GM18505 (cell line): ENCODE data around the gene SPRN.
"Not testable (repeated sequence)": the region's sequence is repeated elsewhere in the genome, so short reads cannot be mapped to it uniquely, and the experiment has no call there.

Experiments
- ATAC-seq: cut with Tn5 transposase; IDR thresholded peaks from one replicate; pipeline ENCODE4 v1.9.1; 2021; ENCODE audit not compliant: unreplicated experiment
- POLR2A ChIP-seq: IDR thresholded peaks from 4 replicates; pipeline ENCODE4 v1.6.1; 2011; ENCODE audit warnings: borderline replicate concordance; ENCODE audit not compliant: insufficient read depth, insufficient read length; ENCODE audit errors: extremely low read depth

The SPRN gene, protein sequence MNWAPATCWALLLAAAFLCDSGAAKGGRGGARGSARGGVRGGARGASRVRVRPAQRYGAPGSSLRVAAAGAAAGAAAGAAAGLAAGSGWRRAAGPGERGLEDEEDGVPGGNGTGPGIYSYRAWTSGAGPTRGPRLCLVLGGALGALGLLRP

DNA sequence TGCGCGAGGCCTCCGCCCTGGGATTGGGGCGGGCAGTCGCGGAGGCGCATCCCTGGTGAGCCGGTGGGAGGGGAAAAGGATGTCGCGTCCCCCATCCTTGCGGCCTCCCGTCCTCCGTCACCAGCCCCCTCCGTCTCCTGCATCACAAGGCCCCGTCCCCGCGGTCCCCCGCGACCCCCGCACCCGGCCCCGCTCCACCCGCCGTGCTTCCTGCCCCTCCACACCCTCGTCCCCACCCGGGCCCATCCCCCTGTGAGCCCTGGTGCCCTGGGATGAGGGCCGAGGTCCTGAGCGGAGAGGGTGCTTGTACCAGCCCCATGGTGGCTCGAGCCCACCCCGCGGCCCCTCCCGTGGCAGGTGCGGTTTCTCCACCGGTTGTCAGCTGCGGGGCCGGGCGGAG, at the start of gene SPRN:
TSS of gene SPRN (minus strand) at position 25 of the 400 bp plus-strand sequence. CDS start 944 bp downstream, outside the sequence.
- ATAC-seq = not testable (repeated sequence)

- TF ChIP-seq POLR2A = no peak
- ATAC-seq = no peak
Observed at GRCh38 chr10:133474027-133474426, 49.6 kb upstream of the SPRN start.

GRCh38 chr10:133473270-133473669, 48.8 kb upstream of the SPRN start:
- no peak for TF ChIP-seq POLR2A
- ATAC-seq = no peak

DNA sequence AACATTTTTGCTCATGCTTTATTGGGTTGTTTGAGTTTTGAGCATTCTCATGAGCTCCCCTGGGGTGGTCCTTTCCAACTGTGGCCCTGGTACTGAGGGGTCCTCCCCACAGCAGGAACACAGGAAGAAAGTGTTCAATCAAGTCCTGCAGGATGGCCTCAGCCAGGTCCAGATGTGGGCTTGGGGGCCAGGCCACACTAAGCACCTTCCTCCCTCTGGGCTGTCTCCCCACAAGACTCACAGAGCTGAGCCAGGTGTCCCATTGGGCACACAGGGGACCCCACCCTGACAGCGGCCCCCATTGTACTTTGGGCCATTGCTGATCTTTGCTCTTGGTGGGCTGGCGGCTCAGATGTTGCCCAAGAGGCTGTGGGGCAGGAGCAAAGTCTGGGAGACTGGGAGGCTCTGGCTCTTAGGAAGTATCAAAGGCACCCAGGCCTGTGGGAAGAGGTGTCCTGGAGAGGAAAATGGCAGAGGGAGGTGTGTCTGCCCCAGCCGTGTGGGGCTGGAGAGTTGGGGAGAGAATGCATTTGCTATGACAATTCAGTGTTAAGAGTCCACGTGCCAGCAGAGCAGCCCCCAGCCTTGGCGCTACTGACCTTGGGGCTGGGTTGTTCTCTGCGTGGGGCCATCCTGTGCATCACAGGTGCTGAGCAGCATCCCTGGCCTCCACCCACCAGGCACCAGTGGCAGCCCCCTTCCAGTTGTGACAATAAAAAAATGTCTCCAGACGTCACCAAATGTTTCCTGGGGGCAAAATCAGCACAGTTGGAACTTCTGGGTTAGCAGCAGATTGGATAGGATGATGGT, 47.1 kb upstream of the SPRN start:
- no peak for TF ChIP-seq POLR2A
- ATAC-seq = no peak

DNA sequence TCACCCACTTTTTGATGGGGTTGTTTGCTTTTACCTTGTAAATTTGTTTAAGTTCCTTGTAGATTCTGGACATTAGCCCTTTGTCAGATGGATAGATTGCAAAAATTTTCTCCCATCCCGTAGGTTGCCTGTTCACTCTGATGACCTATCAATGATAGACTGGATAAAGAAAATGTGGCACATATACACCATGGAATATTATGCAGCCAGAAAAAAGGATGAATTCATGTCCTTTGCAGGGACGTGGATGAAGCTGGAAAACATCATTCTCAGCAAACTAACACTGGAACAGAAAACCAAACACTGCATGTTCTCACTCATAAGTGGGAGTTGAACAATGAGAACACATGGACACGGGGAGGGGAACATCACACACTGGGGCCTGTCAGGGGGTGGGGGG, 44.8 kb upstream of the SPRN start:
- ATAC-seq = not testable (repeated sequence)

GRCh38 chr10:133467286-133467911, 43.0 kb upstream of the SPRN start:
- TF ChIP-seq POLR2A = no peak
- no peak for ATAC-seq

- no peak for ATAC-seq
- no peak for TF ChIP-seq POLR2A
Observed at GRCh38 chr10:133466683-133467275, 42.4 kb upstream of the SPRN start.

- no peak for TF ChIP-seq POLR2A
Observed at GRCh38 chr10:133465950-133466474, 41.6 kb upstream of the SPRN start.

GRCh38 chr10:133465191-133465949, 40.9 kb upstream of the SPRN start:
- no peak for ATAC-seq
- TF ChIP-seq POLR2A = no peak

More at GRCh38 chr10:133465950-133466474, 41.6 kb upstream of the SPRN start:
- ATAC-seq = no peak

GRCh38 chr10:133464582-133465031, 40.2 kb upstream of the SPRN start:
- no peak for TF ChIP-seq POLR2A
- no peak for ATAC-seq

DNA sequence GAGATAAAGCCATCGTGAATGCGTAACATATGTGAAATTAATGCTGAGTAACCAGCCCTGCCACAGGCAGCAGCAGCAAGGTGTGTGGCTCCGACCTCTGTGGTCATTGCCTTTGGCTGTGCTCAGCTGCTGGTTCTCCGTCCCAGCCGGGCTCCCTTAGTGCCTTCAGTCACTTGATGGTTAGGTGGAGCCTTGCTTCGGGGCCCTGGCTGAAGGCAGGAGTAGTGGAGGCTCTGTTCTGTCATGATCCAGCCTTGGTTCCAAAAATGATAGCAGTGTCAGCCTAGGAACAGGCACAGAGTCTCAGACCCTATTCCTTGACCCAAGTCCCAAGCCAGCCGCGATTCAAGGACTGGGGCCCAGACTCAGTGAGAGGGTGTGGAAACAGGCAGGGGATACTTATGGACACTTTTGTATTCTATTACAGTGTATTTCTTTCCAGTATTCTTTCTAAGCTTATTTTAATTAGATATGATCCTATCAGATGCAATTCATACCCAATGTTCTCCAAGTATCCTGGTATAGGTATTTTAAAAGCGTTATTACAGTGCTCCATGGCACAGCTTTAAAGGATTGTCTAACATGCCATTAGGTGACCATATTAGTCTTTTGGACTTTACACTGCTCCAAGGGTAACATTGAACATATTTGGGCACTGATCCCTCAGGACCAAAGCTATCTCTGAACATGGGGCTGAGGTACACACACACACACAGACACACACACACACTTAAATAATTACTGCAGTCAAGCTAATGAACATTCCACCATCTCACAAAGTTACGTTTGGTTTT, 38.3 kb upstream of the SPRN start:
- no peak for ATAC-seq
- no peak for TF ChIP-seq POLR2A

DNA sequence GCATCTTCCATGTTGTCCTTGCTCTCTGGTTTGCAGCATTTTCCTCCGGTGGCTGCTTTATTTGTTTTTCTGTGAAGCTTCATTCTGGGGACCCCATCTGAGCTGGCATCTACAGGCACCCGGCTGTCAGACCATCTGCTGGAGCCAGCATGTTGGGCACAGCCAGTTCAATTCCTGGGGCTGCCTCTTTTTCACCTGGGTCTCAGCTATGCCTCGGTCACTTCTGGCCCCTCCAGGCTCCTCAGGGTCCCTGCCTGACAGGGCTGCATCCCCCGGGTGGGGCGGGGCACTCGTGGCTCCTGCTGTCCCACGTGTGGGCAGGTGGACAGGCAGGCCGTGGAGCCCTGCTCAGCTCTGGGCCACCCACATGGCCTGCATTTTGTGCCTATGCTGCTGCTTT, 37.4 kb upstream of the SPRN start:
- TF ChIP-seq POLR2A = no peak
- no peak for ATAC-seq
